HepG2 (cell line): ENCODE data around the gene DNAAF1. TPM values are rescaled to one million over a fixed set of nuclear protein-coding genes. Genes with fewer than 3 reads are reported as not detected.

Experiments
- CEBPG ChIP-seq: IDR thresholded peaks from 2 replicates; pipeline ENCODE4 v1.6.1; 2016
- JUNB ChIP-seq: sonication (generic); formaldehyde crosslinking; IDR thresholded peaks from 2 replicates; pipeline ENCODE4 v1.8.0; 2022; ENCODE audit warnings: missing genetic modification reagents, mild to moderate bottlenecking, borderline replicate concordance
- MED13 ChIP-seq: sonication (generic); formaldehyde crosslinking; IDR thresholded peaks from 2 replicates; pipeline ENCODE4 v1.5.0; 2020; ENCODE audit warnings: missing genetic modification reagents
- MIXL1 ChIP-seq: IDR thresholded peaks from 2 replicates; pipeline ENCODE4 v1.6.1; 2016
- MTA1 ChIP-seq: sonication (generic); formaldehyde crosslinking; IDR thresholded peaks from 2 replicates; pipeline ENCODE4 v1.4.0; 2020; ENCODE audit warnings: missing genetic modification reagents, mild to moderate bottlenecking, borderline replicate concordance
- NCOA2 ChIP-seq: sonication (generic); formaldehyde crosslinking; IDR thresholded peaks from 2 replicates; pipeline ENCODE4 v1.8.0; 2022; ENCODE audit warnings: inconsistent platforms
- RORA ChIP-seq: sonication (generic); formaldehyde crosslinking; IDR thresholded peaks from 2 replicates; pipeline ENCODE4 v1.5.0; 2020; ENCODE audit warnings: mild to moderate bottlenecking, missing genetic modification reagents, moderate library complexity
- RXRB ChIP-seq: IDR thresholded peaks from 2 replicates; pipeline ENCODE4 v1.6.1; 2016; ENCODE audit warnings: borderline replicate concordance, missing genetic modification reagents, missing compliant biosample characterization
- SRSF4 ChIP-seq: fragments of 200-400 bp; formaldehyde crosslinking; IDR thresholded peaks from one replicate; pipeline ENCODE4 v1.6.1; 2018; ENCODE audit warnings: mild to moderate bottlenecking, low read depth, low read length, moderate library complexity; ENCODE audit not compliant: poor library complexity, severe bottlenecking
- ZNF569 ChIP-seq: sonication (generic); formaldehyde crosslinking; IDR thresholded peaks from 2 replicates; pipeline ENCODE4 v1.5.0; 2020; ENCODE audit warnings: mild to moderate bottlenecking, missing genetic modification reagents, moderate library complexity, borderline replicate concordance
- ZNF720 ChIP-seq: sonication (generic); formaldehyde crosslinking; IDR thresholded peaks from 2 replicates; pipeline ENCODE4 v1.4.0; 2020; ENCODE audit warnings: missing genetic modification reagents
- polyA plus RNA-seq, 8 experiments: library from polyadenylated mRNA; depleted of rRNA in 3 of 8; stranded (reverse) in 7 of 8; unstranded in 1 of 8; fragments of >200 nt; fragmentation: Illumina TruSeq in 4 of 8; extraction: Trizol in 4 of 8; gene quantifications; 2 replicates each; pipeline versions ENCODE4 v1.2.1 to v1.2.3, GENCODE V29; 2011 to 2016; ENCODE audit warnings: low read depth in 4 of 8, missing spikeins in 1 of 8, mixed read lengths in 1 of 8; ENCODE audit not compliant: insufficient read depth in 1 of 8
- total RNA-seq, 5 experiments: library from RNA; depleted of rRNA; stranded (reverse); fragments of >200 nt; fragmentation: Illumina TruSeq; extraction: Trizol; gene quantifications; 2 replicates each; pipeline ENCODE4 v1.2.3, GENCODE V29; 2016; ENCODE audit warnings: low read depth in 1 of 5
- TF ChIP-seq, protein P1 (sequence below): sonication (generic); formaldehyde crosslinking; IDR thresholded peaks from 2 replicates; pipeline ENCODE4 v1.5.0; 2020; ENCODE audit warnings: mild to moderate bottlenecking, missing genetic modification reagents, borderline replicate concordance
- TF ChIP-seq, protein P2 (sequence below): sonication (generic); formaldehyde crosslinking; IDR thresholded peaks from 2 replicates; pipeline ENCODE4 v1.8.0; 2022; ENCODE audit warnings: missing genetic modification reagents, mild to moderate bottlenecking, moderate library complexity, borderline replicate concordance
- TF ChIP-seq, protein P3 (sequence below): IDR thresholded peaks from 2 replicates; pipeline ENCODE4 v1.6.1; 2016; ENCODE audit warnings: mild to moderate bottlenecking
- TF ChIP-seq, protein P4 (sequence below): sonication (generic); formaldehyde crosslinking; IDR thresholded peaks from 2 replicates; pipeline ENCODE4 v1.8.0; 2022; ENCODE audit warnings: mild to moderate bottlenecking, missing genetic modification reagents, moderate library complexity
- TF ChIP-seq, protein P5 (sequence below): sonication (generic); formaldehyde crosslinking; IDR thresholded peaks from 2 replicates; pipeline ENCODE4 v1.4.0; 2020; ENCODE audit warnings: missing genetic modification reagents, borderline replicate concordance

The DNAAF1 gene
- total and polyA plus RNA-seq, 2 of the 13 experiments (the other 11 are each of a cell fraction or from before 2014, with no cell fraction given): 0.04 TPM; not detected in 1

DNA sequence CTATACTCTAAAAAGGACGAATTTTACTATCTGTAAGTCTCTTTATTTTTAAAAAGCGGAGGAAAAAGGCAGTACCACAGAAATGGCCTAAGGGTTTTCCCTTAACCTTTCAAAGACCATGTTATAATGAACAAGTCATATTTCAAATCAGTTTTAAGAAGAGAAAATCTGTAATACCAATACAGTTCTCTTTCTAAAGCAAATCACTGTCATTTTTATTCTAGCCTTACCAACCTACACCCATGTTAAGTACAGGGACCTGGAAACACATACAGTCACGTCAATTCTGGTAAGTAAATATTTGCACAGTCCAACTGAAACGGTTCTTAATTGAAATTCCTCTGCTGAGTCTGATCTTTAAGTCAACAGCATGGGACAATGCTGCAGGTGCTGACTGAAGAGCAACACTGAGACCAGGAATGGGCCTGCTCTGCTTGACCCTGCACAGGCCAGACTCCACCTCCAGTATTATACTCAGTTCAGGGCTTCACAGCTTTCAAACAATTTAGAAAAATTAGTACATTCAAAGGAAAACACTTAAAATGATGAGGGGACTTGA, 48.6 kb upstream of the DNAAF1 start (continued):
- TF ChIP-seq, protein P1, sequence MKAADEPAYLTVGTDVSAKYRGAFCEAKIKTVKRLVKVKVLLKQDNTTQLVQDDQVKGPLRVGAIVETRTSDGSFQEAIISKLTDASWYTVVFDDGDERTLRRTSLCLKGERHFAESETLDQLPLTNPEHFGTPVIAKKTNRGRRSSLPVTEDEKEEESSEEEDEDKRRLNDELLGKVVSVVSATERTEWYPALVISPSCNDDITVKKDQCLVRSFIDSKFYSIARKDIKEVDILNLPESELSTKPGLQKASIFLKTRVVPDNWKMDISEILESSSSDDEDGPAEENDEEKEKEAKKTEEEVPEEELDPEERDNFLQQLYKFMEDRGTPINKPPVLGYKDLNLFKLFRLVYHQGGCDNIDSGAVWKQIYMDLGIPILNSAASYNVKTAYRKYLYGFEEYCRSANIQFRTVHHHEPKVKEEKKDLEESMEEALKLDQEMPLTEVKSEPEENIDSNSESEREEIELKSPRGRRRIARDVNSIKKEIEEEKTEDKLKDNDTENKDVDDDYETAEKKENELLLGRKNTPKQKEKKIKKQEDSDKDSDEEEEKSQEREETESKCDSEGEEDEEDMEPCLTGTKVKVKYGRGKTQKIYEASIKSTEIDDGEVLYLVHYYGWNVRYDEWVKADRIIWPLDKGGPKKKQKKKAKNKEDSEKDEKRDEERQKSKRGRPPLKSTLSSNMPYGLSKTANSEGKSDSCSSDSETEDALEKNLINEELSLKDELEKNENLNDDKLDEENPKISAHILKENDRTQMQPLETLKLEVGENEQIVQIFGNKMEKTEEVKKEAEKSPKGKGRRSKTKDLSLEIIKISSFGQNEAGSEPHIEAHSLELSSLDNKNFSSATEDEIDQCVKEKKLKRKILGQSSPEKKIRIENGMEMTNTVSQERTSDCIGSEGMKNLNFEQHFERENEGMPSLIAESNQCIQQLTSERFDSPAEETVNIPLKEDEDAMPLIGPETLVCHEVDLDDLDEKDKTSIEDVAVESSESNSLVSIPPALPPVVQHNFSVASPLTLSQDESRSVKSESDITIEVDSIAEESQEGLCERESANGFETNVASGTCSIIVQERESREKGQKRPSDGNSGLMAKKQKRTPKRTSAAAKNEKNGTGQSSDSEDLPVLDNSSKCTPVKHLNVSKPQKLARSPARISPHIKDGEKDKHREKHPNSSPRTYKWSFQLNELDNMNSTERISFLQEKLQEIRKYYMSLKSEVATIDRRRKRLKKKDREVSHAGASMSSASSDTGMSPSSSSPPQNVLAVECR (CRISPR knock-in tag): peak; percentile 56; the same call in 1 of the 2 replicates
- TF ChIP-seq ZNF720 (CRISPR knock-in tag) (no peak), SRSF4 (no peak), JUNB (no peak), MED13 (CRISPR knock-in tag) (no peak), RXRB (peak; percentile 89), MTA1 (CRISPR knock-in tag) (no peak), MIXL1 (peak; percentile 98), NCOA2 (peak; percentile 81), RORA (CRISPR knock-in tag) (no peak), ZNF569 (CRISPR knock-in tag) (no peak), CEBPG (CRISPR knock-in tag) (peak; percentile 20; the same call in 1 of the 2 replicates)
- TF ChIP-seq, protein P2, sequence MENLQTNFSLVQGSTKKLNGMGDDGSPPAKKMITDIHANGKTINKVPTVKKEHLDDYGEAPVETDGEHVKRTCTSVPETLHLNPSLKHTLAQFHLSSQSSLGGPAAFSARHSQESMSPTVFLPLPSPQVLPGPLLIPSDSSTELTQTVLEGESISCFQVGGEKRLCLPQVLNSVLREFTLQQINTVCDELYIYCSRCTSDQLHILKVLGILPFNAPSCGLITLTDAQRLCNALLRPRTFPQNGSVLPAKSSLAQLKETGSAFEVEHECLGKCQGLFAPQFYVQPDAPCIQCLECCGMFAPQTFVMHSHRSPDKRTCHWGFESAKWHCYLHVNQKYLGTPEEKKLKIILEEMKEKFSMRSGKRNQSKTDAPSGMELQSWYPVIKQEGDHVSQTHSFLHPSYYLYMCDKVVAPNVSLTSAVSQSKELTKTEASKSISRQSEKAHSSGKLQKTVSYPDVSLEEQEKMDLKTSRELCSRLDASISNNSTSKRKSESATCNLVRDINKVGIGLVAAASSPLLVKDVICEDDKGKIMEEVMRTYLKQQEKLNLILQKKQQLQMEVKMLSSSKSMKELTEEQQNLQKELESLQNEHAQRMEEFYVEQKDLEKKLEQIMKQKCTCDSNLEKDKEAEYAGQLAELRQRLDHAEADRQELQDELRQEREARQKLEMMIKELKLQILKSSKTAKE (CRISPR knock-in tag): peak; percentile 55; the same call in 1 of the 2 replicates
- TF ChIP-seq, protein P3, sequence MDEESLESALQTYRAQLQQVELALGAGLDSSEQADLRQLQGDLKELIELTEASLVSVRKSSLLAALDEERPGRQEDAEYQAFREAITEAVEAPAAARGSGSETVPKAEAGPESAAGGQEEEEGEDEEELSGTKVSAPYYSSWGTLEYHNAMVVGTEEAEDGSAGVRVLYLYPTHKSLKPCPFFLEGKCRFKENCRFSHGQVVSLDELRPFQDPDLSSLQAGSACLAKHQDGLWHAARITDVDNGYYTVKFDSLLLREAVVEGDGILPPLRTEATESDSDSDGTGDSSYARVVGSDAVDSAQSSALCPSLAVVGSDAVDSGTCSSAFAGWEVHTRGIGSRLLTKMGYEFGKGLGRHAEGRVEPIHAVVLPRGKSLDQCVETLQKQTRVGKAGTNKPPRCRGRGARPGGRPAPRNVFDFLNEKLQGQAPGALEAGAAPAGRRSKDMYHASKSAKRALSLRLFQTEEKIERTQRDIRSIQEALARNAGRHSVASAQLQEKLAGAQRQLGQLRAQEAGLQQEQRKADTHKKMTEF (CRISPR knock-in tag): peak; percentile 88
- TF ChIP-seq, protein P4, sequence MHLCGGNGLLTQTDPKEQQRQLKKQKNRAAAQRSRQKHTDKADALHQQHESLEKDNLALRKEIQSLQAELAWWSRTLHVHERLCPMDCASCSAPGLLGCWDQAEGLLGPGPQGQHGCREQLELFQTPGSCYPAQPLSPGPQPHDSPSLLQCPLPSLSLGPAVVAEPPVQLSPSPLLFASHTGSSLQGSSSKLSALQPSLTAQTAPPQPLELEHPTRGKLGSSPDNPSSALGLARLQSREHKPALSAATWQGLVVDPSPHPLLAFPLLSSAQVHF: no peak
- TF ChIP-seq, protein P5, sequence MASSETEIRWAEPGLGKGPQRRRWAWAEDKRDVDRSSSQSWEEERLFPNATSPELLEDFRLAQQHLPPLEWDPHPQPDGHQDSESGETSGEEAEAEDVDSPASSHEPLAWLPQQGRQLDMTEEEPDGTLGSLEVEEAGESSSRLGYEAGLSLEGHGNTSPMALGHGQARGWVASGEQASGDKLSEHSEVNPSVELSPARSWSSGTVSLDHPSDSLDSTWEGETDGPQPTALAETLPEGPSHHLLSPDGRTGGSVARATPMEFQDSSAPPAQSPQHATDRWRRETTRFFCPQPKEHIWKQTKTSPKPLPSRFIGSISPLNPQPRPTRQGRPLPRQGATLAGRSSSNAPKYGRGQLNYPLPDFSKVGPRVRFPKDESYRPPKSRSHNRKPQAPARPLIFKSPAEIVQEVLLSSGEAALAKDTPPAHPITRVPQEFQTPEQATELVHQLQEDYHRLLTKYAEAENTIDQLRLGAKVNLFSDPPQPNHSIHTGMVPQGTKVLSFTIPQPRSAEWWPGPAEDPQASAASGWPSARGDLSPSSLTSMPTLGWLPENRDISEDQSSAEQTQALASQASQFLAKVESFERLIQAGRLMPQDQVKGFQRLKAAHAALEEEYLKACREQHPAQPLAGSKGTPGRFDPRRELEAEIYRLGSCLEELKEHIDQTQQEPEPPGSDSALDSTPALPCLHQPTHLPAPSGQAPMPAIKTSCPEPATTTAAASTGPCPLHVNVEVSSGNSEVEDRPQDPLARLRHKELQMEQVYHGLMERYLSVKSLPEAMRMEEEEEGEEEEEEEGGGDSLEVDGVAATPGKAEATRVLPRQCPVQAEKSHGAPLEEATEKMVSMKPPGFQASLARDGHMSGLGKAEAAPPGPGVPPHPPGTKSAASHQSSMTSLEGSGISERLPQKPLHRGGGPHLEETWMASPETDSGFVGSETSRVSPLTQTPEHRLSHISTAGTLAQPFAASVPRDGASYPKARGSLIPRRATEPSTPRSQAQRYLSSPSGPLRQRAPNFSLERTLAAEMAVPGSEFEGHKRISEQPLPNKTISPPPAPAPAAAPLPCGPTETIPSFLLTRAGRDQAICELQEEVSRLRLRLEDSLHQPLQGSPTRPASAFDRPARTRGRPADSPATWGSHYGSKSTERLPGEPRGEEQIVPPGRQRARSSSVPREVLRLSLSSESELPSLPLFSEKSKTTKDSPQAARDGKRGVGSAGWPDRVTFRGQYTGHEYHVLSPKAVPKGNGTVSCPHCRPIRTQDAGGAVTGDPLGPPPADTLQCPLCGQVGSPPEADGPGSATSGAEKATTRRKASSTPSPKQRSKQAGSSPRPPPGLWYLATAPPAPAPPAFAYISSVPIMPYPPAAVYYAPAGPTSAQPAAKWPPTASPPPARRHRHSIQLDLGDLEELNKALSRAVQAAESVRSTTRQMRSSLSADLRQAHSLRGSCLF (CRISPR knock-in tag): no peak
